ENCODE measurements around the gene ARHGAP19.
"Not testable (repeated sequence)": the region's sequence is repeated elsewhere in the genome, so short reads cannot be mapped to it uniquely, and the experiment has no call there.

- TF ChIP-seq CTCF (conservative IDR thresholded peaks at IDR 0.05 in 1 of 2, IDR thresholded peaks at IDR 0.05 in 1 of 2; ENCODE audit: extremely low read depth in 1 of 2, insufficient read depth in 1 of 2, low read depth in 1 of 2, low read length in 2 of 2); EZH2 (IDR thresholded peaks at IDR 0.05; ENCODE audit: borderline replicate concordance, low read length): not testable (repeated sequence)
Observed at GRCh38 chr10:97290076-97290475, 2.4 kb downstream of the ARHGAP19 start.
